Smooth muscle cell (in vitro differentiated cells): Measurements from ENCODE around the gene USP49. TPM values are rescaled to one million over a fixed set of nuclear protein-coding genes. Genes with fewer than 3 reads are reported as not detected.
A peak's percentile ranks its signal among the peaks of the same experiment; 100 is the strongest.

Experiments
- DNase-seq: peaks from one replicate; lab custom pipeline; 2025; ENCODE audit not compliant: unreplicated experiment; lab: John Stamatoyannopoulos, UW
- H2AFZ ChIP-seq: fragments of 200-600 bp; sonication (generic); 2 replicates; pipeline ENCODE4 v1.6.0; 2016; ENCODE audit warnings: antibody characterized with exemption, low read depth, mild to moderate bottlenecking
- H3F3A ChIP-seq: fragments of 200-600 bp; sonication (generic); 2 replicates; pipeline ENCODE4 v1.6.0; 2017; ENCODE audit warnings: antibody characterized with exemption, low read depth
- H3K27ac ChIP-seq: fragments of 200-600 bp; sonication (generic); 2 replicates; pipeline ENCODE4 v1.5.1; 2016; ENCODE audit warnings: low read depth, mild to moderate bottlenecking
- H3K27me3 ChIP-seq: fragments of 200-600 bp; sonication (generic); 2 replicates; pipeline ENCODE4 v1.6.1; 2016; ENCODE audit warnings: low read depth, mild to moderate bottlenecking
- H3K36me3 ChIP-seq: fragments of 200-600 bp; sonication (generic); 2 replicates; pipeline ENCODE4 v1.5.1; 2016; ENCODE audit warnings: low read depth
- H3K4me1 ChIP-seq: fragments of 200-600 bp; sonication (generic); 2 replicates; pipeline ENCODE4 v1.5.1; 2016; ENCODE audit warnings: low read depth
- H3K4me2 ChIP-seq: fragments of 200-600 bp; sonication (generic); 2 replicates; pipeline ENCODE4 v1.6.0; 2016; ENCODE audit warnings: mild to moderate bottlenecking
- H3K4me3 ChIP-seq: fragments of 200-600 bp; sonication (generic); 2 replicates; pipeline ENCODE4 v1.5.1; 2016; ENCODE audit warnings: mild to moderate bottlenecking
- H3K79me2 ChIP-seq: fragments of 200-600 bp; sonication (generic); 2 replicates; pipeline ENCODE4 v1.6.0; 2016; ENCODE audit warnings: low read depth, mild to moderate bottlenecking
- H3K9ac ChIP-seq: fragments of 200-600 bp; sonication (generic); 2 replicates; pipeline ENCODE4 v1.6.0; 2016; ENCODE audit warnings: low read depth
- H3K9me3 ChIP-seq: fragments of 200-600 bp; sonication (generic); replicated peaks from 2 replicates; pipeline ENCODE4 v1.5.1; 2016; ENCODE audit warnings: low read depth
- H4K20me1 ChIP-seq: fragments of 200-600 bp; sonication (generic); 2 replicates; pipeline ENCODE4 v1.6.0; 2016; ENCODE audit warnings: low read depth
- CTCF ChIP-seq: fragments of 200-600 bp; sonication (generic); IDR thresholded peaks from 2 replicates; pipeline ENCODE4 v1.5.1; 2017; ENCODE audit warnings: borderline replicate concordance, mild to moderate bottlenecking, antibody characterized with exemption; ENCODE audit not compliant: insufficient read depth, poor library complexity, severe bottlenecking
- WGBS: methylation state at CpG from one replicate; pipeline ENCODE4 v1.1.7; 2016; ENCODE audit warnings: low lambda C conversion rate; 5-methylcytosine and 5-hydroxymethylcytosine counted together
- polyA plus RNA-seq: library from polyadenylated mRNA; unstranded; fragments of >200 nt; fragmentation: Nextera tagmentation; extraction: Ambion mirVana; gene quantifications from 2 replicates; pipeline ENCODE4 v1.2.1, GENCODE V29; 2016
- total RNA-seq: library from RNA; depleted of rRNA; stranded (reverse); fragments of >200 nt; gene quantifications from 2 replicates; pipeline ENCODE4 v1.2.3, GENCODE V29; 2014

USP49 gene
- total and polyA plus RNA-seq, 2 experiments from 2014 or later = 1.9 to 5.2 TPM

GRCh38 chr6:41811095-41811494 lies 84.1 kb downstream of the USP49 start:
- no peak for TF ChIP-seq CTCF
- Histone ChIP-seq H3K36me3 (no peaks in the 10 kb centered on the region), H3K4me2 (no peak overlapping the region), H2AFZ (no peak overlapping the region), H3K79me2 (no peaks in the 10 kb centered on the region), H3K4me3 (no peak overlapping the region), H4K20me1 (no peaks in the 10 kb centered on the region), H3K27me3 (no peaks in the 10 kb centered on the region), H3K9me3 (no peaks in the 10 kb centered on the region), H3K9ac (no peak overlapping the region), H3K27ac (no peak overlapping the region), H3F3A (no peaks in the 10 kb centered on the region), H3K4me1 (no peaks in the 10 kb centered on the region)
- WGBS = 96% methylated on average over 3 of the region's 3 CpGs
- no peak for DNase-seq

GRCh38 chr6:41805830-41806774 lies 89.1 kb downstream of the USP49 start:
- WGBS = 97% methylated on average over 71 of the region's 74 CpGs
- no peak overlapping the region for H2AFZ ChIP-seq
- no peaks in the 10 kb centered on the region for H3K79me2 ChIP-seq
- H3K4me3 ChIP-seq = no peak overlapping the region
- H3K36me3 ChIP-seq = no peaks in the 10 kb centered on the region
- no peaks in the 10 kb centered on the region for H3K27me3 ChIP-seq
- H4K20me1 ChIP-seq = no peaks in the 10 kb centered on the region
- no peak for TF ChIP-seq CTCF
- H3K9ac ChIP-seq = no peak overlapping the region
- no peaks in the 10 kb centered on the region for H3K9me3 ChIP-seq
- no peaks in the 10 kb centered on the region for H3K4me1 ChIP-seq
- DNase-seq = no peak
- no peak overlapping the region for H3K27ac ChIP-seq
- H3K4me2 ChIP-seq = no peak overlapping the region
- no peaks in the 10 kb centered on the region for H3F3A ChIP-seq

GRCh38 chr6:41801380-41801779 lies 93.8 kb downstream of the USP49 start:
- H3K4me2 ChIP-seq = no peak overlapping the region
- no peak overlapping the region for H3K4me3 ChIP-seq
- H3K9ac ChIP-seq = no peak overlapping the region
- no peak overlapping the region for H2AFZ ChIP-seq
- H3K9me3 ChIP-seq = no peaks in the 10 kb centered on the region
- TF ChIP-seq CTCF = peak; percentile 40
- H3F3A ChIP-seq = no peaks in the 10 kb centered on the region
- no peak for DNase-seq
- WGBS = 74% methylated on average over 2 of the region's 2 CpGs
- no peaks in the 10 kb centered on the region for H3K36me3 ChIP-seq
- no peaks in the 10 kb centered on the region for H3K27me3 ChIP-seq
- no peaks in the 10 kb centered on the region for H3K4me1 ChIP-seq
- no peaks in the 10 kb centered on the region for H3K79me2 ChIP-seq
- H3K27ac ChIP-seq = no peak overlapping the region
- no peaks in the 10 kb centered on the region for H4K20me1 ChIP-seq

GRCh38 chr6:41799559-41799911 lies 95.6 kb downstream of the USP49 start:
- Histone ChIP-seq H3K27ac (no peak overlapping the region), H3K4me3 (no peak overlapping the region), H3F3A (no peaks in the 10 kb centered on the region), H3K9ac (no peak overlapping the region), H3K79me2 (no peaks in the 10 kb centered on the region), H2AFZ (no peak overlapping the region), H3K27me3 (no peaks in the 10 kb centered on the region), H3K36me3 (no peaks in the 10 kb centered on the region), H3K4me2 (no peak overlapping the region), H4K20me1 (no peaks in the 10 kb centered on the region), H3K9me3 (no peaks in the 10 kb centered on the region), H3K4me1 (no peaks in the 10 kb centered on the region)
- WGBS = 96% methylated on average over 2 of the region's 2 CpGs
- no peak for TF ChIP-seq CTCF
- DNase-seq = no peak
